ENCODE data around the gene VIPR2.
A peak's percentile ranks its signal among the peaks of the same experiment; 100 is the strongest.

VIPR2 gene

DNA sequence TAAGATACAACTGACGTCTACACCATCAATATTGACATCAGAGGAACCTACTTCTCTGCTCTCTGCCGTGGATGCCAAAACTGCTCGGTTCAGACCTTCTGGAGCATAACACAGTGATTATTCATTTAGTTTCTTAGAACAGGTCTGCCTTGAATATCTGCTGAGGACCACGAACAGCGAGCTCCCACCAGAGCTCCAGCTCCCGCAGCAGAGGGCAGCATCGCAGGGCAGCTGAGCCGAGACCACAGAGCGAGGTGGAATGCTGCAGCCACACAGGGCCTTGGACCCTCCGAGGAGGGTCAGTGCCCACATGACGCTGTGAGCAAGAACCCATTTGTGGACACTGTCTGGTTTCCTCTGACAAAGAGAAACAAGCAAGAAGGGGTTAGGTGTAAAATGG lies 6.8 kb downstream of the VIPR2 start:
- H3K27ac ChIP-seq = no peak overlapping the region
- TF ChIP-seq, protein P1, sequence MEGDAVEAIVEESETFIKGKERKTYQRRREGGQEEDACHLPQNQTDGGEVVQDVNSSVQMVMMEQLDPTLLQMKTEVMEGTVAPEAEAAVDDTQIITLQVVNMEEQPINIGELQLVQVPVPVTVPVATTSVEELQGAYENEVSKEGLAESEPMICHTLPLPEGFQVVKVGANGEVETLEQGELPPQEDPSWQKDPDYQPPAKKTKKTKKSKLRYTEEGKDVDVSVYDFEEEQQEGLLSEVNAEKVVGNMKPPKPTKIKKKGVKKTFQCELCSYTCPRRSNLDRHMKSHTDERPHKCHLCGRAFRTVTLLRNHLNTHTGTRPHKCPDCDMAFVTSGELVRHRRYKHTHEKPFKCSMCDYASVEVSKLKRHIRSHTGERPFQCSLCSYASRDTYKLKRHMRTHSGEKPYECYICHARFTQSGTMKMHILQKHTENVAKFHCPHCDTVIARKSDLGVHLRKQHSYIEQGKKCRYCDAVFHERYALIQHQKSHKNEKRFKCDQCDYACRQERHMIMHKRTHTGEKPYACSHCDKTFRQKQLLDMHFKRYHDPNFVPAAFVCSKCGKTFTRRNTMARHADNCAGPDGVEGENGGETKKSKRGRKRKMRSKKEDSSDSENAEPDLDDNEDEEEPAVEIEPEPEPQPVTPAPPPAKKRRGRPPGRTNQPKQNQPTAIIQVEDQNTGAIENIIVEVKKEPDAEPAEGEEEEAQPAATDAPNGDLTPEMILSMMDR (conservative IDR thresholded peaks at IDR 0.05) = no peak
- TF ChIP-seq ZFX (IDR thresholded peaks at IDR 0.05) = no peak

DNA sequence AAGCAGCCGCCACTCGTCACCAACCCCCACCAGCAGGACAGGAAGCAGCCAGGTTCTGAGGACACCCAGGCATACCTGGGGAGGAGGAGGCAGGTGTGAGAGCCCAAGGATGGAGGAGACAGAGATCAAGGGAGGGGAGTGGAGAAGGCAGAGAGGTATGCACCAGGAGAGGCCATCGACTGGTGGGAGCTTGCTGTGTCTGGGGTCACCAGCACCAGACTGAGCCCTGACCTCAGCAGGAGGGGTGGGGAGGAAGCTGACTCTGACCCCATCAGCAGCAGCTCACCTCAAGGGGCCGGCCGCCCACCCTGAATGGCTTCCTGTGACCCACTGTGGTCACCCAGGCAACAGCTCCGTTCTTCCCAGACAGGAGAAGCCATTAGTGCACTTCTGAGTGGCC lies 7.8 kb downstream of the VIPR2 start:
- no peak overlapping the region for H3K27ac ChIP-seq
- TF ChIP-seq ZFX (IDR thresholded peaks at IDR 0.05) = no peak
- TF ChIP-seq, protein P1 (conservative IDR thresholded peaks at IDR 0.05) = no peak

- H3K27ac ChIP-seq = no peak overlapping the region
- TF ChIP-seq, protein P1 (conservative IDR thresholded peaks at IDR 0.05) = no peak
- TF ChIP-seq ZFX (IDR thresholded peaks at IDR 0.05) = no peak
Observed at GRCh38 chr7:159136442-159136841, 8.2 kb downstream of the VIPR2 start.

- no peak overlapping the region for H3K27ac ChIP-seq
- no peak for TF ChIP-seq ZFX (IDR thresholded peaks at IDR 0.05)
- TF ChIP-seq, protein P1 (conservative IDR thresholded peaks at IDR 0.05) = no peak
Observed at GRCh38 chr7:159136013-159136412, 8.7 kb downstream of the VIPR2 start.

DNA sequence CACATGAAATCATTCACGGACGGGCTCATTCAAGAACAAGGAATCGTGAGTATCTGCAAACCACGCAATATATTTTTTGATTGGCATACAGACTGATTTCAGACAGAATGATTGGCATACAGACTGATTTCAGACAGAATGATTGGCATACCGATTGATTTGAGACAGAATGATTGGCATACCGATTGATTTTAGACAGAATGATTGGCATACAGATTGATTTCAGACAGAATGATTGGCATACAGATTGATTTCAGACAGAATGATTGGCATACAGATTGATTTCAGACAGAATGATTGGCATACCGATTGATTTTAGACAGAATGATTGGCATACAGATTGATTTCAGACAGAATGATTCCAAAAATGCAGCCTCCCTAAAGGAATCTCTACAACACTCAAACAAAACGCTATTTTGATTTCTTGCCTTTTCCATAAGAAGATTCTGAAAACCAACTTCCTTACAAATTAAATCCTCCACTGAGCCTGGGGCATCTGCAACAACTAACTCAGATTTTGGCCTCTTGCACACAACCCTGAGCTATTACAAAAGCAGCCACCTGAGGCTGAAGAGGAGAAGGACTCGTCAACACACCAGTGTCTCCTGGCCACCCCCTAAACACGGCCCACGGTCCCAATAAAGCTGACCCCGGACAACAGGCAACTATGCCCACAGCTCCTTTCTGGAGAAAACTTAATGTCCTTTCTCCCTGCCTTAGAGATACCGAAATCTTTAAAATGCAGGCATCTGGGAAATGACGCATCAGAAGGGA lies 11.8 kb downstream of the VIPR2 start:
- H3K27ac ChIP-seq = peak overlapping the region; percentile 62

- no peak overlapping the region for H3K27ac ChIP-seq
- no peak for TF ChIP-seq ZFX (IDR thresholded peaks at IDR 0.05)
- TF ChIP-seq, protein P1 (conservative IDR thresholded peaks at IDR 0.05) = no peak
Observed at GRCh38 chr7:159130820-159131219, 13.8 kb downstream of the VIPR2 start.

GRCh38 chr7:159130199-159130775 lies 14.4 kb downstream of the VIPR2 start:
- no peak overlapping the region for H3K27ac ChIP-seq
- no peak for TF ChIP-seq ZFX (IDR thresholded peaks at IDR 0.05)
- TF ChIP-seq, protein P1 (conservative IDR thresholded peaks at IDR 0.05) = no peak

GRCh38 chr7:159128767-159129166 lies 15.9 kb downstream of the VIPR2 start:
- no peak overlapping the region for H3K27ac ChIP-seq
- TF ChIP-seq, protein P1 (conservative IDR thresholded peaks at IDR 0.05) = no peak
- no peak for TF ChIP-seq ZFX (IDR thresholded peaks at IDR 0.05)
